NB4 (cell line): Measurements from ENCODE around the gene ACER2.

Experiments used
- TF ChIP-seq, protein P1 (sequence below): IDR thresholded peaks from one replicate; pipeline ENCODE4 v1.5.1; 2012; ENCODE audit warnings: low read depth, low read length
- TF ChIP-seq, protein P2 (sequence below): IDR thresholded peaks from 2 replicates; pipeline ENCODE4 v1.6.1; 2011; ENCODE audit warnings: low read depth, low read length

GRCh38 chr9:19397845-19398244, 11.0 kb upstream of the ACER2 start:
- TF ChIP-seq, protein P1, sequence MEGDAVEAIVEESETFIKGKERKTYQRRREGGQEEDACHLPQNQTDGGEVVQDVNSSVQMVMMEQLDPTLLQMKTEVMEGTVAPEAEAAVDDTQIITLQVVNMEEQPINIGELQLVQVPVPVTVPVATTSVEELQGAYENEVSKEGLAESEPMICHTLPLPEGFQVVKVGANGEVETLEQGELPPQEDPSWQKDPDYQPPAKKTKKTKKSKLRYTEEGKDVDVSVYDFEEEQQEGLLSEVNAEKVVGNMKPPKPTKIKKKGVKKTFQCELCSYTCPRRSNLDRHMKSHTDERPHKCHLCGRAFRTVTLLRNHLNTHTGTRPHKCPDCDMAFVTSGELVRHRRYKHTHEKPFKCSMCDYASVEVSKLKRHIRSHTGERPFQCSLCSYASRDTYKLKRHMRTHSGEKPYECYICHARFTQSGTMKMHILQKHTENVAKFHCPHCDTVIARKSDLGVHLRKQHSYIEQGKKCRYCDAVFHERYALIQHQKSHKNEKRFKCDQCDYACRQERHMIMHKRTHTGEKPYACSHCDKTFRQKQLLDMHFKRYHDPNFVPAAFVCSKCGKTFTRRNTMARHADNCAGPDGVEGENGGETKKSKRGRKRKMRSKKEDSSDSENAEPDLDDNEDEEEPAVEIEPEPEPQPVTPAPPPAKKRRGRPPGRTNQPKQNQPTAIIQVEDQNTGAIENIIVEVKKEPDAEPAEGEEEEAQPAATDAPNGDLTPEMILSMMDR = no peak
- TF ChIP-seq, protein P2, sequence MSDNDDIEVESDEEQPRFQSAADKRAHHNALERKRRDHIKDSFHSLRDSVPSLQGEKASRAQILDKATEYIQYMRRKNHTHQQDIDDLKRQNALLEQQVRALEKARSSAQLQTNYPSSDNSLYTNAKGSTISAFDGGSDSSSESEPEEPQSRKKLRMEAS = no peak
